Omental fat pad (tissue), 4 donors: ENCODE data around the gene KRTAP6-1. TPM values are rescaled to one million over a fixed set of nuclear protein-coding genes. Genes with fewer than 3 reads are reported as not detected.

Experiments used
- ATAC-seq: fragments of 150-250 bp; one replicate; pipeline ENCODE4 v1.9.1; 2016; ENCODE audit warnings: mild to moderate bottlenecking, moderate library complexity; ENCODE audit not compliant: low FRiP score
- DNase-seq: peaks from one replicate; pipeline ENCODE4 v3.0.0-alpha.2; 2019; ENCODE audit warnings: low spot score
- small RNA-seq: library from RNA; depleted of rRNA; stranded (forward); fragments of <200 nt; gene quantifications from one replicate; pipeline ENCODE3, GENCODE V24; 2016
- total RNA-seq, 4 donors: library from RNA; depleted of rRNA; stranded (reverse); fragments of >200 nt; gene quantifications; one replicate each; pipeline ENCODE4 v1.1.0, GENCODE V29; 2016
- TF ChIP-seq, protein P1 (sequence below), 3 donors: fragments of 450-650 bp; IDR thresholded peaks; one replicate each; pipeline ENCODE4 v1.5.1; 2016 to 2017; ENCODE audit warnings: antibody characterized with exemption in 3 of 3, mild to moderate bottlenecking in 3 of 3, moderate library complexity in 2 of 3

KRTAP6-1 gene
- total RNA-seq, 4 donors from 2014 or later, result not detected

DNA sequence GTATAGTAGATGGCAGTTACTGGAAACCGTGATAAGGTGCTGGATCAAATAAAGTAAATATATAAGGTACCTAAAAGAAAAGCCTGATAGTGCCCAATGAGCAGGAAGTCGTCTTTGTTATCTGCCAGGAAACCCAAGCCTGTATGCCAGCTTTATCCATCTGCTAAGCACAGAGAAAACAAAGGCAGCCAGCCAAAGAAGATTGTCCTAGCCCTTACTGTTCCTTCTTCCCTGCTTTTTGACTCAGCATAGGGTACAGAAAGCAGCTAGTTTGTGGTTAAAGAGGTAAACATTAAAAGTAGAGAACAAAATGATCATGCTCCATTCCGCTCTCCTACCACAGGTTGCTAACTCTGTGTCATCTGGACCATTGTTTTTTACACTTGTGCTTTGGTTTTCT lies 33.6 kb downstream of the KRTAP6-1 start:
- no peak for ATAC-seq

DNA sequence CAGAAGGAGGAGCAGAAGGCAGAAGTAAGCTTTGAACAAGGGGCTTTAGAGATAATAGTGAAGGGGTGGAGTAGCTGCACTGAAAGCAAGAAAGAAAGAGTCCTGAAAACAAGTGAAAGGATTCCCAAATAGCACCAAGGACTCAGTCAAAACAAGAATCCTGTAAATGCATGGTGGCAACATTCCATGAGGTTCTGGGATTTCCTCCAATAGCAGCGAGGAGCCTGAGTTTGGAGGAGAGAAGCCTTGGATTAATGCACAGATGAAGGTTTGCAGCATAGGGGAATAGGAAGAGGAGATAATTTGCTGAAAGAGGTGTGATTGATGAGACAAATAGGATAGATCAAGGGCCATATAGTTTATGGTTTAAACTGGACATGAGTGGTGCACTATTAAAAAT lies 34.4 kb downstream of the KRTAP6-1 start:
- TF ChIP-seq, protein P1, sequence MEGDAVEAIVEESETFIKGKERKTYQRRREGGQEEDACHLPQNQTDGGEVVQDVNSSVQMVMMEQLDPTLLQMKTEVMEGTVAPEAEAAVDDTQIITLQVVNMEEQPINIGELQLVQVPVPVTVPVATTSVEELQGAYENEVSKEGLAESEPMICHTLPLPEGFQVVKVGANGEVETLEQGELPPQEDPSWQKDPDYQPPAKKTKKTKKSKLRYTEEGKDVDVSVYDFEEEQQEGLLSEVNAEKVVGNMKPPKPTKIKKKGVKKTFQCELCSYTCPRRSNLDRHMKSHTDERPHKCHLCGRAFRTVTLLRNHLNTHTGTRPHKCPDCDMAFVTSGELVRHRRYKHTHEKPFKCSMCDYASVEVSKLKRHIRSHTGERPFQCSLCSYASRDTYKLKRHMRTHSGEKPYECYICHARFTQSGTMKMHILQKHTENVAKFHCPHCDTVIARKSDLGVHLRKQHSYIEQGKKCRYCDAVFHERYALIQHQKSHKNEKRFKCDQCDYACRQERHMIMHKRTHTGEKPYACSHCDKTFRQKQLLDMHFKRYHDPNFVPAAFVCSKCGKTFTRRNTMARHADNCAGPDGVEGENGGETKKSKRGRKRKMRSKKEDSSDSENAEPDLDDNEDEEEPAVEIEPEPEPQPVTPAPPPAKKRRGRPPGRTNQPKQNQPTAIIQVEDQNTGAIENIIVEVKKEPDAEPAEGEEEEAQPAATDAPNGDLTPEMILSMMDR (IDR thresholded peaks at IDR 0.05), result no peak
- ATAC-seq, result no peak

More for the DNA sequence above, 33.6 kb downstream of the KRTAP6-1 start:
- TF ChIP-seq, protein P1 (IDR thresholded peaks at IDR 0.05), result no peak
- no peak for DNase-seq

DNA sequence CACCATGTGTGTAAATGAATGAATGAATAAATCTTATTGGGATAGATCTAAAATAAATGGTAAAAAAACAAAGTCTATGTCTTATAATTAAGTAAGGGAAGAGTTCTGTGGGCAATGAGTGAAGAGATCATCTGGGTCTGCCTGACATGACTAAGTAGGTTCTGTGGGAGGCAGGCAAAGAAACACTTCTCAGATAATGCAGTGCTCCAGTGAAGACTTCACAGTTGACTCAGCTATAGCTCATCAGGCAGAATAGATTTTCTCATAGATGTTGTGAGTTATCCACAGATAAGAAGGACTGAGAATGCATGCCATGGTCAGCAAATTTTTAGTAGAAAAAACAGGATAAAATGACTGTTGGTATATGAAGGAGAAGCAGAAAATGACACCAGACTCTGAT lies 36.0 kb downstream of the KRTAP6-1 start:
- DNase-seq (no peak), ATAC-seq (no peak)
- TF ChIP-seq, protein P1 (IDR thresholded peaks at IDR 0.05), result no peak

More for the DNA sequence above, 34.4 kb downstream of the KRTAP6-1 start:
- no peak for DNase-seq

DNA sequence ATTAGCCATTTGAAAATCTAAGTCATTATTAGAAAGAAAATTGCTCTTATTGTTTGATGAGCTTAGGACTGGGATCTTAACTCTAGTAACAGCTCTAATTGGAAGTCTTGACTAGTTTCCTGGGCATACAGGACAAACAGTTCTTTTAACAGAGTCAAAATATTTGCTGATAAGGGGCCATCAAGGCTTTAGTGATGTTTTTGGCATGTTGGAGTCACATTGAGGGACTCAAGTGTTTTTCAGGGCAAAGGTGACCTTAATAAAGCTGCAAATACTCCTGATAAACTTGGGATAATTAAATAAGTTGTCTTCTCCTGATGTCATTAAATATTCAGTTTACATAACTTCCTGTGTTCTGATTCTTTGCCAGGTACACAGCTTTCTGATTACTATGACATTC lies 46.1 kb downstream of the KRTAP6-1 start:
- TF ChIP-seq, protein P1 (IDR thresholded peaks at IDR 0.05), result no peak
- DNase-seq (no peak), ATAC-seq (no peak)

DNA sequence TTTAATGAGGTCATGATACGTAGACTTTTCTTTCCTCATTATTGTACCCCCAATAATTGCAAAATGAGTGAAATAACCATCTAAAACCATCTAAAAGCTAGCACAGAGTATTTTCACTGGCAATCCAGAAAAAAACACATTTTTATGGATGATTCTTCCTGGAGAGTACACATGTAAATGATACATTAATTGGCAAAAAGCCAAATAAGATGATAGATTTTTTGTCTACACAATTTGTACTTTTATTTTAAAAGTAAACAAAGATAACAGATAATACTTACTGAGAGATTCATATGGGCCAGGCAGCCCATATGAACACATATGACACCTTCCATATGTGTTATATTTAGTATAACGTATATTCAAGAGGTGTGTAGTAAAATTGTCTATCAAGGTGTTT lies 50.1 kb downstream of the KRTAP6-1 start:
- DNase-seq (no peak), ATAC-seq (no peak)
- TF ChIP-seq, protein P1 (IDR thresholded peaks at IDR 0.05), result no peak

Small RNA genes within 50 kb of the gene (small RNA-seq; reads per million reads assigned to genes)
- gene KRTAP20-1 (not detected), gene KRTAP20-3 (not detected), gene KRTAP20-4 (not detected), gene KRTAP22-1 (not detected), gene KRTAP22-2 (not detected)

Other genes with a start within 250 kb of the KRTAP6-1 start
- not detected for gene KRTAP13-2, start 241.7 kb downstream of the KRTAP6-1 start, total RNA-seq
- not detected for gene KRTAP13-1, start 217.9 kb downstream of the KRTAP6-1 start, total RNA-seq
- not detected for gene KRTAP13-3, start 188.0 kb downstream of the KRTAP6-1 start, total RNA-seq
- gene KRTAP13-4, start 183.7 kb downstream of the KRTAP6-1 start, total RNA-seq, result not detected
- gene KRTAP15-1, start 173.7 kb downstream of the KRTAP6-1 start, total RNA-seq, result not detected
- not detected for gene KRTAP19-1, start 133.6 kb downstream of the KRTAP6-1 start, total RNA-seq
- gene KRTAP19-2, start 126.5 kb downstream of the KRTAP6-1 start, total RNA-seq, result not detected
- gene KRTAP19-3, start 121.9 kb downstream of the KRTAP6-1 start, total RNA-seq, result not detected
- not detected for gene KRTAP19-4, start 116.8 kb downstream of the KRTAP6-1 start, total RNA-seq
- not detected for gene KRTAP19-5, start 111.8 kb downstream of the KRTAP6-1 start, total RNA-seq
- not detected for gene KRTAP19-6, start 72.1 kb downstream of the KRTAP6-1 start, total RNA-seq
- gene KRTAP19-7, start 52.6 kb downstream of the KRTAP6-1 start, total RNA-seq, result not detected
- gene KRTAP22-2, start 23.5 kb downstream of the KRTAP6-1 start, total RNA-seq, result not detected
- gene KRTAP6-3, start 21.5 kb downstream of the KRTAP6-1 start, total RNA-seq, result not detected
- not detected for gene KRTAP6-2, start 15.0 kb downstream of the KRTAP6-1 start, total RNA-seq
- not detected for gene KRTAP22-1, start 12.8 kb downstream of the KRTAP6-1 start, total RNA-seq
- not detected for gene KRTAP20-1, start 2.5 kb upstream of the KRTAP6-1 start, total RNA-seq
- gene KRTAP20-4, start 6.7 kb upstream of the KRTAP6-1 start, total RNA-seq, result not detected
- not detected for gene KRTAP20-2, start 21.3 kb upstream of the KRTAP6-1 start, total RNA-seq
- gene KRTAP20-3, start 28.9 kb upstream of the KRTAP6-1 start, total RNA-seq, result not detected
- gene KRTAP21-3, start 104.8 kb upstream of the KRTAP6-1 start, total RNA-seq, result not detected
- not detected for gene KRTAP21-2, start 133.3 kb upstream of the KRTAP6-1 start, total RNA-seq
- gene KRTAP21-1, start 141.5 kb upstream of the KRTAP6-1 start, total RNA-seq, result not detected
- not detected for gene KRTAP8-1, start 199.3 kb upstream of the KRTAP6-1 start, total RNA-seq
- not detected for gene KRTAP7-1, start 215.8 kb upstream of the KRTAP6-1 start, total RNA-seq